ENCODE results near the gene PPP1R15B. TPM values are rescaled to one million over a fixed set of nuclear protein-coding genes. Genes with fewer than 3 reads are reported as not detected.

The PPP1R15B gene
- total RNA-seq, 1 donor from 2014 or later: 45.3 TPM

GRCh38 chr1:204408074-204408507 is 3.5 kb downstream of the PPP1R15B start:
- Histone ChIP-seq H3K4me1 (peaks cover 34% of the 10 kb centered on the region), H3K27me3 (ENCODE audit: low read depth) (no peaks in the 10 kb centered on the region), H3K27ac (peak overlapping the region; percentile 3), H3K9me3 (no peaks in the 10 kb centered on the region), H3K4me3 (peak overlapping the region; percentile 88), H3K36me3 (peaks cover 34% of the 10 kb centered on the region)
- ATAC-seq (no peak), DNase-seq (peak; percentile 73)
- intact Hi-C loops (cut with DNase I): no loop called here
- no peak for TF ChIP-seq CTCF (IDR thresholded peaks at IDR 0.05)

GRCh38 chr1:204407295-204407971 is 4.2 kb downstream of the PPP1R15B start:
- no peak overlapping the region for H3K27ac ChIP-seq
- H3K36me3 ChIP-seq: peaks cover 41% of the 10 kb centered on the region
- ATAC-seq: no peak
- intact Hi-C loops (cut with DNase I): no loop called here
- peak overlapping the region; percentile 88 for H3K4me3 ChIP-seq
- H3K27me3 ChIP-seq (ENCODE audit: low read depth): no peaks in the 10 kb centered on the region
- H3K4me1 ChIP-seq: peaks cover 28% of the 10 kb centered on the region
- no peaks in the 10 kb centered on the region for H3K9me3 ChIP-seq
- no peak for DNase-seq
- TF ChIP-seq CTCF (IDR thresholded peaks at IDR 0.05): no peak

DNA sequence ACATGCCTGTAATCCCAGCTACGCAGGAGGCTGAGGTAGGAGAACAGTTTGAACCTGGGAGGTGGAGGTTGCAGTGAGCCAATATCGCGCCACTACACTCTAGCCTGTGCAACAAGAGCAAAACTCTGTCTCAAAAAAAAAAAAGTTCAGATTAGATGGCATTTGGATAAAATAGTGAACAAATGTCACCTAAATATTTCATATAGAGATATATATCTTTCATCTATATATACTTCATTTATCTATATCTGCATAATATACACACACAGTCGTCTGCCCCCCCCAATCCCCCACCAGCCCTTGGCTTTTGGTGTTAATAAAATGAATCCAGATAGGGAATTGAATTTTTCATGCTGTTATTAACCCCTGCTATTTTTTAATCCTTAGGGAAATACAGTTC is 5.0 kb downstream of the PPP1R15B start:
- Histone ChIP-seq H3K4me1 (peaks cover 26% of the 10 kb centered on the region), H3K27ac (no peak overlapping the region)
- intact Hi-C loops (cut with DNase I): no loop called here

DNA sequence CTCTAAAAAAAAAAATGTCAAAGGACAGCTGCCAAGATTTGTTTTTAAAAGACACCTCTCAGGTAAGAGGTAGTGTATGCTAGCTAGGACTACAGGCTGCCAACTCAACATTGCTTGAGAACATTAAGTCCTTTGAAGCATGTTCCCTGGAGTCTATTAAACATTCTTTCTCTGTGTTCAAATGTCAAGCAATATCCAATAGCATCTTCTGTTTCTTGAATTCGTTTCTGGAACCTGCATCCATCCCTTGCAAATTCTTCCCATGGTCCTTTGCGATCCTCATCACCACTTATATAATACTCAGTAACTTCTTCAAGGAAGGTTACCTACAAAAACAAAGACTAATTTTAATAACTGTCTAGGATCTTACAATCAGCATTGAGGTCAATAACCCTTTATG is 5.6 kb downstream of the PPP1R15B start:
- DNase-seq: no peak
- peak in 1 of 2 donors; percentile 15 for ATAC-seq
- H3K27me3 ChIP-seq (ENCODE audit: low read depth): no peaks in the 10 kb centered on the region
- H3K36me3 ChIP-seq: peaks cover 55% of the 10 kb centered on the region
- H3K4me3 ChIP-seq: peak overlapping the region; percentile 88
- no peak overlapping the region for H3K27ac ChIP-seq
- no peaks in the 10 kb centered on the region for H3K9me3 ChIP-seq
- intact Hi-C loops (cut with DNase I): no loop called here
- peaks cover 26% of the 10 kb centered on the region for H3K4me1 ChIP-seq
- TF ChIP-seq CTCF (IDR thresholded peaks at IDR 0.05): no peak

More for the DNA sequence above, 5.0 kb downstream of the PPP1R15B start:
- TF ChIP-seq CTCF (IDR thresholded peaks at IDR 0.05): no peak
- no peak for DNase-seq
- Histone ChIP-seq H3K27me3 (ENCODE audit: low read depth) (no peaks in the 10 kb centered on the region), H3K36me3 (peaks cover 49% of the 10 kb centered on the region), H3K4me3 (peak overlapping the region; percentile 88), H3K9me3 (no peaks in the 10 kb centered on the region)
- no peak for ATAC-seq

GRCh38 chr1:204404629-204405028 is 7.0 kb downstream of the PPP1R15B start:
- intact Hi-C loops (cut with DNase I): no loop called here
- DNase-seq: no peak
- H3K4me1 ChIP-seq: peaks cover 26% of the 10 kb centered on the region
- no peak for ATAC-seq
- H3K27me3 ChIP-seq (ENCODE audit: low read depth): no peaks in the 10 kb centered on the region
- no peak overlapping the region for H3K27ac ChIP-seq
- H3K4me3 ChIP-seq: no peak overlapping the region
- H3K9me3 ChIP-seq: no peaks in the 10 kb centered on the region
- TF ChIP-seq CTCF (IDR thresholded peaks at IDR 0.05): no peak
- peaks cover 69% of the 10 kb centered on the region for H3K36me3 ChIP-seq

Data from lower lobe of right lung (tissue), 2 donors.